GM12864 (cell line): ENCODE results near the gene CTU2.

Experiments used
- DNase-seq: peaks from one replicate; pipeline ENCODE4 v3.0.0-alpha.2; 2011; ENCODE audit warnings: low read depth
- H3K4me3 ChIP-seq: 2 replicates; pipeline ENCODE4 v1.5.1; 2011; ENCODE audit warnings: mild to moderate bottlenecking, low read depth, low read length, control low read depth
- TF ChIP-seq, protein P1 (sequence below): IDR thresholded peaks from 2 replicates; pipeline ENCODE4 v1.5.1; 2011; ENCODE audit warnings: low read depth, mild to moderate bottlenecking, moderate library complexity, low read length, control low read depth, inconsistent platforms; ENCODE audit errors: missing control alignments

The CTU2 gene

DNA sequence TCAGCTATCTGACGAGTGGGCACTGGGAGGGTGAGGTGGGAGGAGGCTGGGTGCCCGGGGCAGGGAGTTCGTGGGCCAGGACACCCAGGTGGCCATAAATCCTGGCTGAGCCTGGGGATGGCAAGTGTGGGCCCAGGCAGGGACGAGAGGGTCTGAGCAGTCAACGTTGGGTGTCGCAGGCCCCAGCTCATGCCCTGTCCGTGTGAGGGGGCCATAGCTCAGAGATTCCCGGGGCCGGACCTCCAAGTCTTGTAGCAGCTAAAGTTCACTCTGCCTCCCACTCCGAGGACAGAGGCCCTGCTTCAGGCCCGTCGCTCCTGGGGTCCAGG, 34.4 kb downstream of the CTU2 start:
- TF ChIP-seq, protein P1, sequence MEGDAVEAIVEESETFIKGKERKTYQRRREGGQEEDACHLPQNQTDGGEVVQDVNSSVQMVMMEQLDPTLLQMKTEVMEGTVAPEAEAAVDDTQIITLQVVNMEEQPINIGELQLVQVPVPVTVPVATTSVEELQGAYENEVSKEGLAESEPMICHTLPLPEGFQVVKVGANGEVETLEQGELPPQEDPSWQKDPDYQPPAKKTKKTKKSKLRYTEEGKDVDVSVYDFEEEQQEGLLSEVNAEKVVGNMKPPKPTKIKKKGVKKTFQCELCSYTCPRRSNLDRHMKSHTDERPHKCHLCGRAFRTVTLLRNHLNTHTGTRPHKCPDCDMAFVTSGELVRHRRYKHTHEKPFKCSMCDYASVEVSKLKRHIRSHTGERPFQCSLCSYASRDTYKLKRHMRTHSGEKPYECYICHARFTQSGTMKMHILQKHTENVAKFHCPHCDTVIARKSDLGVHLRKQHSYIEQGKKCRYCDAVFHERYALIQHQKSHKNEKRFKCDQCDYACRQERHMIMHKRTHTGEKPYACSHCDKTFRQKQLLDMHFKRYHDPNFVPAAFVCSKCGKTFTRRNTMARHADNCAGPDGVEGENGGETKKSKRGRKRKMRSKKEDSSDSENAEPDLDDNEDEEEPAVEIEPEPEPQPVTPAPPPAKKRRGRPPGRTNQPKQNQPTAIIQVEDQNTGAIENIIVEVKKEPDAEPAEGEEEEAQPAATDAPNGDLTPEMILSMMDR = no peak
- DNase-seq = no peak
- no peak overlapping the region for H3K4me3 ChIP-seq

DNA sequence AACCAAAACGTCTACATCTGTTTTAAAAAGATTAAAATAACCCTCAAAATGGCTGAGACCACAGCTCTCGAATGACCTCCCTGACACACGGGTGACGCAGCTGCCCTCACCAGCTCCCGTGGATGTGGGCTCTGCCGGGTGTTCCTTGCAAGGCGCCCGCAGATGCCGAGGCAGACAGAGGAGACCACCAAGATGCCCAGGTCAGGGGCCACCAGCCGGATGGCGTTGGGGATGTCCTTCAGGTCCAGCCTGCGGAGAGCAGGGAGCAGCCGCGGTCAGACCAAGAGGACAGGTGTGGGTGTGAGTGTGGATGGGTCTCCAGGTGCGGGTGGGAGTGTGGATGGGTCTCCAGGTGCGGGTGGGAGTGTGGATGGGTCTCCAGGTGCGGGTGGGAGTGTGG, 35.1 kb downstream of the CTU2 start:
- no peak for DNase-seq
- TF ChIP-seq, protein P1 = no peak
- no peak overlapping the region for H3K4me3 ChIP-seq

DNA sequence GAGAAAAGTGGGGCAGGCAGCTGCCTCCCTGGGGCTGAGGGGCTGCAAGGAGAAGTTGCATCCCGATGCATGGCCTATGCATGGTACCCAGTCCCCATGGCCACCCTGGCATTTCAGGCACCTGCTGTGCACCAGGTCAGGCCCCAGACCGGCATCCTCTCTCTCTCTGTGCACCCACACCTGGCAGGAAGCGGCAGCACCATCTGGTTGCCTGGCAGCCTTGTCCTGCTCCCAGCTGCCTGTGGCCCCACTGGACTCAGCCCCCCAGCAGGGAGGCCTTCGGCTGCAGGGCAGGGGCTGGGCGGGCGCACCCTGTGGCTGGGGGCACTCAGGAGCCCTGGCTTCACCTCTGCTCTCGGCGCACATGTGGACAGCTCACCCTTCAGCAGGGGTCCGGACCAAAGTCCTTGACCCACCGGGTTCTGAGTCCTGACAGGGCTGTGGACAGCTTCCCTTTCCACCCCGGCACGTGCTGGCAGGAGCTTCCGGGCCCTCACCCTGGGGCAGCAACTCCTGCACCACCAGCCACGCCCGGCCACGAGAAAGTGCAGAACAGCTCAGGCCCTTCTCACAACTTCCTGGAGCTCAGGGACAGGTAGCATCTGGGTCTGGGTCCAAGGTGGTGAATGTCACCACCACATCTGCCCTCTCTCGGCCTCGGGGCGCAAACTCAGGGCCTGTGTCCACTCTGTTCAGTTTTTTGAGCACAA, 36.7 kb downstream of the CTU2 start:
- DNase-seq = no peak
- TF ChIP-seq, protein P1 = no peak
- H3K4me3 ChIP-seq = no peak overlapping the region

DNA sequence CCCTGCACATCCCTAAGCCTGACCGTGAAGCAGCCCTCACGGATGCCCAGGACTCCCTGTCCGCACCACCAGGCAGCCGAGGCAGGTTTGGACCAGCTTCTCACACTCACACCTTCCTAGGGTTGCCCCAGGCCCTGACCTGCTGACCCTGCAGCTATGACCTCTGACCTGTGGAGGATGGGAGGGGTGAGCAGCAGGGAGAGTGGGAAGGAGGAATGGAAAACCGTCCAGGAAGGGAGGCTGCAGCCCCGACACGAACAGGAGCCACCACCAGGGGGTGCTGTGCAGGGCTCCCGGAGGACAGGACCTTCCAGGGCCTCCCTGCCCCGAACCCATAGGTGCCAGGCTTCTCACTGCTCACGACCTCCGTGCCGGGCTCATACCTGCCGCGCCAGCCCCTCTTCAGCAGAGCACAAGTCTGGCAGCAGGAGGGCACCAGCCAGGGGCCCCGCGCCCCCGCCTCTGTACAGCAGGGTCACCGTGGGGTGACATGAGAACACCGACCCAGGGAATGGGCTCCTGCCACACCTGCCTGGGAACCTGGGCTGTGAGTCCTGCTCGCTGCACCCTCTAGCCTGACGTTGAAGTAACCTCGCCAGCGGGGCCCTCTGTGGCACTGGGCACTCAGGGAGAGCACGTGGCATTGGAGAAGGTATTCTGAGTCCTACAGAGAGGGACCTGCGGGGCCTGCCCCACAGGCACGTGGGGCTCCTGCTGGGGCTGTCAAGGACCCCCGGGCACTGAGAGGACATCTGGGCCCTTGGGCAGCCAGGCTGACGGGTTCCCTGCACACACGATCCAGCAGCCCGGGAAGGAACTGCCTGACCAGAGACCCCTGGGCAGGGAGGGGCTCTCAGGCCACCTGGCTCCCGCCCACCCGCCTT, 37.6 kb downstream of the CTU2 start:
- TF ChIP-seq, protein P1 = peak; percentile 90

DNA sequence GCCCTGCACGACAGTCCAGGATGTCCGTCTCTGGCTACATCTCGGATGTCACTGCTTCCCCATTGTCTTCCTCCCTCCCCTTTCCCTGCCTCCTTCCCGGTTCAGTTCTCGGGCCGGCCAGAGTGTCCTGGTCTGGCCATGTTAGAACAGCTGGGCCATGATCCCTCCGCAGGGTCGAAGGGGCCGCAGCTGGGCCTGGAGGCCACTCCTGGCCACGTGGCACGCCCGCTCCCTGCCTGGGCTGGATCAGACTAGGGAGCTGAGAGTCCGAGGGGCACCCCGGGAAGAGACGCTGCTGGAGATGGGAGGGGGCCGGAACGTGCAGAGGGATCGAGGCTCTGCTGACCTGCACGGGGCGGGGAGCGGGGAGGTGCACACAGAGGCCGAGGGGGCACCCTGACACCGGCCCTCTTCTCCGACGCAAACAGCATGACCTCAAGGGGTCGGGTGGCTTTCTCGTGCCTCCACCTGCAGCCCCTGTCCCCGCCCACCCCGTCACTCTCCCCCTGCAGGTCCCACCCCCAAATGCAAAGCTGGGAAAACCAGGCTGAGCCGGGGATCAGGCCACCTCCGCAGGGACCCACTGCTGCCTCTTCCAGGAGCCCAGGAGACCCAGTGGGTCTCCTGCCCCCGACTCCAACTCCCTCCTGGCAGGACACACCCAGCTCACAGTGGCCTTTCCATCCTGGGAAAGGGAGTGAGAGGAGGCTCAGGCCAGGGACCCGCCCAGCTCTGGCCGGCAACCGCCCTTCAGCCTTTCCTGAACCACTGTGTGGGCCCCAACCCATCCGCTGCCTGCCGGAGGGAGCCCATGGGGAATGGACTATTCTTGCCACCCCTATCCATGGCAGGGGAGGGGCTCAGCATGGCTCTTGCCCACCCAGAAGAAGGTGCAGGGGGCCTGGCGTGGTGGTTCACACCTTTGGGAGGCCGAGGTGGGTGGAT, 38.5 kb downstream of the CTU2 start:
- H3K4me3 ChIP-seq = no peak overlapping the region
- DNase-seq = no peak
- TF ChIP-seq, protein P1 = no peak

More for the DNA sequence above, 37.6 kb downstream of the CTU2 start:
- H3K4me3 ChIP-seq = no peak overlapping the region
- peak; percentile 15 for DNase-seq

DNA sequence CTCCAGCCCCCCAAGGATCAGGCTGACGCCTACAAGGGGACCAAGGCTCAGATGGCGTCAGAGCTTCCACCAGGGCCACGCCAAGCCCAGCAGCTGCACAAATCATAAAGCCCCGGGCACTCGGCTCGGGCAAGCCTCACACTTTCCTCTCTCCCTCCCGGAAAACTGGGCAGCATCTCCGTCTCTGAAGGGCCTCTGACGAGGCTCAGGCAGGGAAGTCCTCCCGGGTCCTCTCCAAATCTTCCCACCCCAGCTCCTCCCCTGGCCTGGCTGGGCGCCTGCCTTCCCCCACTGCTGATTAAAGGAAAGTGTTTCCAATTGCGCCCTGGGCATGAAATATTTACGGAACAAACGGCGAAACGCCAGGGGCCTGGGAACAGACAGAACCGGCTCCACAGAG, 40.2 kb downstream of the CTU2 start:
- no peak overlapping the region for H3K4me3 ChIP-seq
- TF ChIP-seq, protein P1 = no peak
- no peak for DNase-seq
